Heart left ventricle (tissue), 16 donors: ENCODE measurements around the gene C14orf93. TPM values are rescaled to one million over a fixed set of nuclear protein-coding genes. Genes with fewer than 3 reads are reported as not detected.

Source experiments
- ATAC-seq, 4 donors: fragments of 200-7000 bp; cut with Tn5 transposase; one replicate each; pipeline ENCODE4 v1.9.1; 2020 to 2022; ENCODE audit warnings: moderate library complexity in 4 of 4, mild to moderate bottlenecking in 3 of 4, moderate number of reproducible peaks in 1 of 4
- DNase-seq, 5 donors: peaks; one replicate each; pipeline ENCODE4 v3.0.0-alpha.2; 2020
- H3K27ac ChIP-seq, 12 donors: fragments of 200-600 bp; sonication (generic) in 4 of 12; one replicate each; pipeline versions ENCODE4 v1.5.0 to v1.8.0; 2016 to 2022; ENCODE audit warnings: mild to moderate bottlenecking in 2 of 12
- H3K27me3 ChIP-seq, 9 donors: fragments of 200-600 bp; sonication (generic) in 2 of 9; one replicate each; pipeline versions ENCODE4 v1.5.1 to v1.8.0; 2016 to 2022; ENCODE audit warnings: mild to moderate bottlenecking in 3 of 9
- H3K36me3 ChIP-seq, 9 donors: fragments of 200-600 bp; sonication (generic) in 2 of 9; one replicate each; pipeline versions ENCODE4 v1.5.0 to v1.8.0; 2018 to 2022; ENCODE audit warnings: mild to moderate bottlenecking in 2 of 9
- H3K4me1 ChIP-seq, 12 donors: fragments of 200-600 bp; sonication (generic) in 4 of 12; one replicate each; pipeline versions ENCODE4 v1.5.0 to v1.8.0; 2016 to 2022; ENCODE audit warnings: mild to moderate bottlenecking in 3 of 12
- H3K4me3 ChIP-seq, 12 donors: fragments of 200-600 bp; sonication (generic) in 4 of 12; one replicate each; pipeline versions ENCODE4 v1.5.0 to v1.8.0; 2017 to 2022; ENCODE audit warnings: mild to moderate bottlenecking in 9 of 12, moderate library complexity in 4 of 12
- H3K9me3 ChIP-seq, 12 donors: fragments of 200-600 bp; sonication (generic) in 4 of 12; one replicate each; pipeline versions ENCODE4 v1.5.0 to v1.8.0; 2016 to 2022; ENCODE audit warnings: mild to moderate bottlenecking in 1 of 12
- POLR2A ChIP-seq, 2 donors: fragments of 450-650 bp; IDR thresholded peaks; one replicate each; pipeline ENCODE4 v1.6.1; 2017; ENCODE audit warnings: antibody characterized with exemption in 2 of 2, mild to moderate bottlenecking in 2 of 2, moderate library complexity in 2 of 2
- WGBS, 4 donors: extraction: QIAGEN DNeasy Blood & Tissue Kit in 2 of 4; methylation state at CpG; one replicate each; pipeline versions ENCODE4 v1.1.5 to v1.1.7; 2013 to 2018; 5-methylcytosine and 5-hydroxymethylcytosine counted together
- intact Hi-C, 10 donors: fragments of 100-400 bp; cut with DNase I; formaldehyde crosslinking; loops; one replicate each; pipeline versions ENCODE4 v1.11.1 to v1.14.2; 2022
- polyA plus RNA-seq, 2 donors: library from polyadenylated mRNA; stranded (reverse); fragments of 200-250 nt; gene quantifications; one replicate each; pipeline ENCODE4 v1.2.3, GENCODE V29; 2013
- total RNA-seq, 9 donors: library from RNA; depleted of rRNA in 2 of 9; stranded (reverse); fragments of >200 nt in 2 of 9; fragmentation: NEBNext Ultra II Directional in 3 of 9; extraction: Animal tissue kit (Norgen Biotek cat#: 25700) in 3 of 9; gene quantifications; one replicate each; pipeline versions ENCODE4 v1.1.0 to v1.2.4, GENCODE V29; 2016 to 2023
- TF ChIP-seq, protein P1 (sequence below), 12 donors: fragments of 200-600 bp; sonication (generic) in 4 of 12; IDR thresholded peaks; one replicate each; pipeline versions ENCODE4 v1.5.0 to v1.8.0; 2018 to 2022; ENCODE audit warnings: antibody characterized with exemption in 12 of 12, mild to moderate bottlenecking in 5 of 12
- donor health status: ischemic (EF 13 %, LVEDD 7.1; RV severe dilation, severe dysfunction).
- donor health status: healthy with polysubstance abuse.
- donor health status: DM: no; HTN: yes; CAD: no.
- donor health status: DM: no; HTN: no; CAD: no.
- donor health status: ischemic (EF 25% LVEDD 6.9; RV normal size, moderate dysfunction).
- donor health status: ischemic (EF 25% LVEDD 5.7; RV mildly dilated, moderate dysfunction).
- donor health status: healthy.
- donor health status: DM: yes; HTN: yes; CAD: no.
- donor health status: ischemic (EF 35%, LVEDD 5.7; RV mildly dilated, moderate dysfunction).
- donor health status: nonischemic (EF 11% LVEDD 7.7; RV severe dilation, severe dysfunction).
- donor health status: DM: yes; HTN: yes; CAD: no.
- donor health status: PGD.
- donor health status: ischemic (EF 29% LVEDD 5.4; RV normal size, mild dysfunction).
- donor health status: nonischemic (EF 23%, LVEDD 6.1; RV moderate dilation, normal function).

The C14orf93 gene
- total and polyA plus RNA-seq, 11 donors, result 3.4 to 7.6 (median 5.4) TPM

DNA sequence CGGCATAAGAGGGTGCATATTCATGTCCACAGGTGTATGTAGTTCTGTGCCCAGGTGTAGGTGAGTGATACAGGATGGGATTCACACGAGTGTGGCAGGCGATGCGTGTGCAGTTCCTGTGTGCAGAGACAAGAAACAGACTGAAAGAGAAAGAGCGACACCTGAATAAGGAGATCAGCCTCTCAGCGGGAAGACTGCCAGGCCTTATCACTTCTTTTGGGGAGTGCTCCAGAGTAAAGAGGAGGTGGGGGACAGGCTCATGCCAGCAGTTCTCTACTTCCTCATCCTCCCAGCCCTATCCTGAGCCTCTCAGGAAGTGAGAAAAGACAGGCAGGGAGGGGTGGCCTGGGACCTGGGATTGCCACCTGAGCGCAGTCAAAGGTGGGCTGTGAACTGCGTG, 34.9 kb upstream of the C14orf93 start:
- 79 to 89% (median 86%) methylated on average over 8 of the region's 8 CpGs for WGBS, 4 donors
- H3K36me3 ChIP-seq, result no peaks in the 10 kb centered on the region
- DNase-seq (no peak), ATAC-seq (no peak)
- H3K4me3 ChIP-seq, result no peak overlapping the region
- TF ChIP-seq, protein P1, sequence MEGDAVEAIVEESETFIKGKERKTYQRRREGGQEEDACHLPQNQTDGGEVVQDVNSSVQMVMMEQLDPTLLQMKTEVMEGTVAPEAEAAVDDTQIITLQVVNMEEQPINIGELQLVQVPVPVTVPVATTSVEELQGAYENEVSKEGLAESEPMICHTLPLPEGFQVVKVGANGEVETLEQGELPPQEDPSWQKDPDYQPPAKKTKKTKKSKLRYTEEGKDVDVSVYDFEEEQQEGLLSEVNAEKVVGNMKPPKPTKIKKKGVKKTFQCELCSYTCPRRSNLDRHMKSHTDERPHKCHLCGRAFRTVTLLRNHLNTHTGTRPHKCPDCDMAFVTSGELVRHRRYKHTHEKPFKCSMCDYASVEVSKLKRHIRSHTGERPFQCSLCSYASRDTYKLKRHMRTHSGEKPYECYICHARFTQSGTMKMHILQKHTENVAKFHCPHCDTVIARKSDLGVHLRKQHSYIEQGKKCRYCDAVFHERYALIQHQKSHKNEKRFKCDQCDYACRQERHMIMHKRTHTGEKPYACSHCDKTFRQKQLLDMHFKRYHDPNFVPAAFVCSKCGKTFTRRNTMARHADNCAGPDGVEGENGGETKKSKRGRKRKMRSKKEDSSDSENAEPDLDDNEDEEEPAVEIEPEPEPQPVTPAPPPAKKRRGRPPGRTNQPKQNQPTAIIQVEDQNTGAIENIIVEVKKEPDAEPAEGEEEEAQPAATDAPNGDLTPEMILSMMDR (IDR thresholded peaks at IDR 0.05), result no peak
- TF ChIP-seq POLR2A (IDR thresholded peaks at IDR 0.05), result no peak
- H3K4me1 ChIP-seq, result peaks cover 3 to 38% (median 14%) of the 10 kb centered on the region in 12 donors
- no peaks in the 10 kb centered on the region for H3K27me3 ChIP-seq
- peak overlapping the region in 7 of 12 donors; percentile 22 to 78 (median 33) for H3K27ac ChIP-seq
- intact Hi-C loops, result no loop called here
- H3K9me3 ChIP-seq, result no peaks in the 10 kb centered on the region

GRCh38 chr14:23043754-23044153, 33.8 kb upstream of the C14orf93 start:
- no peak for TF ChIP-seq POLR2A (IDR thresholded peaks at IDR 0.05)
- TF ChIP-seq, protein P1 (IDR thresholded peaks at IDR 0.05), result no peak
- no peaks in the 10 kb centered on the region for H3K9me3 ChIP-seq
- intact Hi-C loops, result no loop called here
- no peaks in the 10 kb centered on the region for H3K27me3 ChIP-seq
- ATAC-seq (no peak), DNase-seq (no peak)
- no peak overlapping the region for H3K27ac ChIP-seq
- no peaks in the 10 kb centered on the region for H3K36me3 ChIP-seq
- H3K4me1 ChIP-seq, result peaks cover 3 to 38% (median 14%) of the 10 kb centered on the region in 12 donors
- H3K4me3 ChIP-seq, result no peak overlapping the region
- WGBS, 4 donors, result 77 to 91% (median 83%) methylated on average over 3 of the region's 3 CpGs

- H3K27ac ChIP-seq, result no peak overlapping the region
- TF ChIP-seq POLR2A (IDR thresholded peaks at IDR 0.05), result no peak
- TF ChIP-seq, protein P1 (IDR thresholded peaks at IDR 0.05), result no peak
- intact Hi-C loops, result no loop called here
- 85 to 93% (median 89%) methylated on average over 5 to 6 of the region's 6 CpGs for WGBS, 4 donors
- H3K4me3 ChIP-seq, result no peak overlapping the region
- no peak for DNase-seq
- ATAC-seq, result no peak
- H3K4me1 ChIP-seq, result peaks cover 3 to 38% (median 14%) of the 10 kb centered on the region in 12 donors
- H3K27me3 ChIP-seq, result no peaks in the 10 kb centered on the region
- H3K9me3 ChIP-seq, result no peaks in the 10 kb centered on the region
- no peaks in the 10 kb centered on the region for H3K36me3 ChIP-seq
Measured at GRCh38 chr14:23043145-23043544, 33.2 kb upstream of the C14orf93 start.

DNA sequence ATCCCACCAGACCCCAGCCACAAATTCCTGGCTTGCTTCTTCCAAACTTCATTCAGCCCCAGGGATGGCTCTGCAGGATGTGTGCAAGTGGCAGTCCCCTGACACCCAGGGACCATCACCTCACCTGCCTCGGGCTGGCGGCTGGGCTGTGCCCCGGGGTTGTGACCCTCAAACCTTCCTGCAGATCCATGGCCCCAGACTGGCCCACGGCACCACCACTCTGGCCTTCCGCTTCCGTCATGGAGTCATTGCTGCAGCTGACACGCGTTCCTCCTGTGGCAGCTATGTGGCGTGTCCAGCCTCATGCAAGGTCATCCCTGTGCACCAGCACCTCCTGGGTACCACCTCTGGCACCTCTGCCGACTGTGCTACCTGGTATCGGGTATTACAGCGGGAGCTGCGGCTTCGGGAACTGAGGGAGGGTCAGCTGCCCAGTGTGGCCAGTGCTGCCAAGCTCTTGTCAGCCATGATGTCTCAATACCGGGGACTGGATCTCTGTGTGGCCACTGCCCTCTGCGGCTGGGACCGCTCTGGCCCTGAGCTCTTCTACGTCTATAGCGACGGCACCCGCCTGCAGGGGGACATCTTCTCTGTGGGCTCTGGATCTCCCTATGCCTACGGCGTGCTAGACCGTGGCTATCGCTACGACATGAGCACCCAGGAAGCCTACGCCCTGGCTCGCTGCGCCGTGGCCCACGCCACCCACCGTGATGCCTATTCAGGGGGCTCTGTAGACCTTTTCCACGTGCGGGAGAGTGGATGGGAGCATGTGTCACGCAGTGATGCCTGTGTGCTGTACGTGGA, 32.4 kb upstream of the C14orf93 start, which contains the start of gene PSMB11:
TSS of gene PSMB11 (plus strand) at position 51 of the 804 bp plus-strand sequence. CDS start at position 65, 14 bp downstream.
- DNase-seq (no peak), ATAC-seq (no peak)
- intact Hi-C loops, result no loop called here
- H3K27ac ChIP-seq, result no peak within 1 kb of the TSS
- H3K36me3 ChIP-seq, result no peaks in the 10 kb centered on the region
- H3K4me1 ChIP-seq, result peaks cover 3 to 34% (median 14%) of the 10 kb centered on the region in 12 donors
- TF ChIP-seq, protein P1 (IDR thresholded peaks at IDR 0.05), result no peak
- TF ChIP-seq POLR2A (IDR thresholded peaks at IDR 0.05), result no peak
- H3K9me3 ChIP-seq, result no peaks in the 10 kb centered on the region
- no peaks in the 10 kb centered on the region for H3K27me3 ChIP-seq
- WGBS, 4 donors, result 96% methylated on average over 29 to 36 of the region's 36 CpGs
- H3K4me3 ChIP-seq, result no peak within 1 kb of the TSS
